H9 (cell line): ENCODE data around the gene OCRL. TPM values are rescaled to one million over a fixed set of nuclear protein-coding genes. Genes with fewer than 3 reads are reported as not detected.

Source experiments
- DNase-seq: peaks from one replicate; pipeline ENCODE4 v3.0.0-alpha.2; 2017
- H2AFZ ChIP-seq: one replicate; pipeline ENCODE4 v1.6.1; 2013; ENCODE audit warnings: mild to moderate bottlenecking, low read length, control low read depth, moderate library complexity
- H2AK5ac ChIP-seq: 2 replicates; pipeline ENCODE4 v1.6.1; 2013; ENCODE audit warnings: low read length, control low read depth, mixed read lengths; ENCODE audit not compliant: insufficient read length
- H2BK120ac ChIP-seq: one replicate; pipeline ENCODE4 v1.6.1; 2013; ENCODE audit warnings: low read depth, mild to moderate bottlenecking, low read length, control low read depth, inconsistent platforms; ENCODE audit not compliant: poor library complexity, severe bottlenecking
- H2BK12ac ChIP-seq: 2 replicates; pipeline ENCODE4 v1.6.1; 2013; ENCODE audit warnings: low read length, control low read depth, mixed read lengths, low read depth; ENCODE audit not compliant: insufficient read length
- H2BK15ac ChIP-seq: 2 replicates; pipeline ENCODE4 v1.6.1; 2013; ENCODE audit warnings: low read depth, low read length, control low read depth
- H2BK20ac ChIP-seq: one replicate; pipeline ENCODE4 v1.6.1; 2013; ENCODE audit warnings: low read depth, mild to moderate bottlenecking, low read length, control low read depth, inconsistent platforms; ENCODE audit not compliant: poor library complexity, severe bottlenecking
- H2BK5ac ChIP-seq: 2 replicates; pipeline ENCODE4 v1.6.1; 2013; ENCODE audit warnings: low read length, control low read depth, mixed read lengths; ENCODE audit not compliant: insufficient read length
- H3K14ac ChIP-seq: 2 replicates; pipeline ENCODE4 v1.6.1; 2013; ENCODE audit warnings: low read length, control low read depth; ENCODE audit not compliant: insufficient read depth
- H3K18ac ChIP-seq: 2 replicates; pipeline ENCODE4 v1.6.1; 2013; ENCODE audit warnings: low read depth, mild to moderate bottlenecking, mixed read lengths, low read length, control low read depth; ENCODE audit not compliant: insufficient read length
- H3K23ac ChIP-seq: 2 replicates; pipeline ENCODE4 v1.6.1; 2013; ENCODE audit warnings: low read length, control low read depth, mixed read lengths, low read depth; ENCODE audit not compliant: insufficient read length
- H3K23me2 ChIP-seq: 2 replicates; pipeline ENCODE4 v1.6.1; 2013; ENCODE audit warnings: low read depth, mild to moderate bottlenecking, mixed read lengths, low read length, control low read depth; ENCODE audit not compliant: insufficient read length, poor library complexity, severe bottlenecking
- H3K27ac ChIP-seq: 2 replicates; pipeline ENCODE4 v1.5.1; 2013; ENCODE audit warnings: low read length, control low read depth, mixed read lengths, low read depth; ENCODE audit not compliant: insufficient read length
- H3K27me3 ChIP-seq: 2 replicates; pipeline ENCODE4 v1.6.1; 2013; ENCODE audit warnings: low read length, control low read depth, inconsistent platforms; ENCODE audit not compliant: insufficient read depth
- H3K4ac ChIP-seq: 2 replicates; pipeline ENCODE4 v1.6.1; 2013; ENCODE audit warnings: low read depth, mild to moderate bottlenecking, control low read depth, inconsistent platforms, low read length, moderate library complexity
- H3K4me1 ChIP-seq: 2 replicates; pipeline ENCODE4 v1.6.1; 2013; ENCODE audit warnings: low read length, control low read depth, inconsistent platforms; ENCODE audit not compliant: insufficient read depth
- H3K4me2 ChIP-seq: 2 replicates; pipeline ENCODE4 v1.6.1; 2013; ENCODE audit warnings: low read length, control low read depth, mixed read lengths; ENCODE audit not compliant: insufficient read length, insufficient read depth
- H3K56ac ChIP-seq: 2 replicates; pipeline ENCODE4 v1.6.1; 2013; ENCODE audit warnings: low read depth, mild to moderate bottlenecking, mixed read lengths, low read length, control low read depth; ENCODE audit not compliant: insufficient read length
- H3K79me1 ChIP-seq: 2 replicates; pipeline ENCODE4 v1.6.1; 2013; ENCODE audit warnings: low read depth, mild to moderate bottlenecking, moderate library complexity, low read length, control low read depth, inconsistent platforms; ENCODE audit not compliant: insufficient read depth, poor library complexity, severe bottlenecking
- H3K79me2 ChIP-seq: 2 replicates; pipeline ENCODE4 v1.6.1; 2013; ENCODE audit warnings: low read length, control low read depth, inconsistent platforms; ENCODE audit not compliant: insufficient read depth
- H3K9ac ChIP-seq: 2 replicates; pipeline ENCODE4 v1.6.1; 2013; ENCODE audit warnings: low read length, control low read depth, mixed read lengths; ENCODE audit not compliant: insufficient read length; ENCODE audit errors: extremely low read depth
- H3K9me3 ChIP-seq: one replicate; pipeline ENCODE4 v1.6.1; 2013; ENCODE audit warnings: low read depth, low read length, inconsistent platforms; ENCODE audit not compliant: control insufficient read depth
- H3T11ph ChIP-seq: one replicate; pipeline ENCODE4 v1.6.1; 2013; ENCODE audit warnings: mild to moderate bottlenecking, low read length, control low read depth, inconsistent platforms
- H4K20me1 ChIP-seq: one replicate; pipeline ENCODE4 v1.6.1; 2013; ENCODE audit not compliant: control insufficient read depth, insufficient read length, insufficient read depth
- H4K5ac ChIP-seq: 2 replicates; pipeline ENCODE4 v1.6.1; 2013; ENCODE audit warnings: low read depth, mild to moderate bottlenecking, mixed read lengths, low read length, control low read depth; ENCODE audit not compliant: insufficient read length
- H4K8ac ChIP-seq: replicated peaks from 2 replicates; pipeline ENCODE4 v1.6.1; 2013; ENCODE audit warnings: low read length, control low read depth, mixed read lengths, low read depth; ENCODE audit not compliant: insufficient read length
- H4K91ac ChIP-seq: 2 replicates; pipeline ENCODE4 v1.6.1; 2013; ENCODE audit warnings: low read depth, mild to moderate bottlenecking, moderate library complexity, mixed read lengths, low read length, control low read depth; ENCODE audit not compliant: insufficient read length
- H3K27ac Mint-ChIP-seq, 3 experiments: 2 replicates in 2 of 3; 3 replicates in 1 of 3; pipeline ENCODE4 v1.8.0; 2020 to 2021; ENCODE audit warnings: mixed read lengths in 3 of 3, mild to moderate bottlenecking in 1 of 3, moderate library complexity in 1 of 3
- H3K27me3 Mint-ChIP-seq: 2 replicates; pipeline ENCODE4 v1.8.0; 2021; ENCODE audit warnings: low read depth, mild to moderate bottlenecking, moderate library complexity, mixed read lengths
- H3K36me3 Mint-ChIP-seq, 3 experiments: 2 replicates in 2 of 3; 3 replicates in 1 of 3; pipeline ENCODE4 v1.8.0; 2020 to 2021; ENCODE audit warnings: low read depth in 3 of 3, mixed read lengths in 3 of 3; ENCODE audit not compliant: insufficient read depth in 1 of 3
- H3K4me1 Mint-ChIP-seq, 2 experiments: 2 replicates each; pipeline ENCODE4 v1.8.0; 2020; ENCODE audit warnings: mixed read lengths in 2 of 2
- H3K4me3 Mint-ChIP-seq, 2 experiments: 2 replicates in 1 of 2; 3 replicates in 1 of 2; pipeline ENCODE4 v1.8.0; 2020 to 2021; ENCODE audit warnings: mild to moderate bottlenecking in 2 of 2, mixed read lengths in 2 of 2, moderate library complexity in 1 of 2
- H3K9me3 Mint-ChIP-seq, 2 experiments: 2 replicates in 1 of 2; 3 replicates in 1 of 2; pipeline ENCODE4 v1.8.0; 2020; ENCODE audit warnings: mild to moderate bottlenecking in 2 of 2, mixed read lengths in 2 of 2, moderate library complexity in 1 of 2
- WGBS: extraction: QIAGEN DNeasy Blood & Tissue Kit; methylation state at CpG from one replicate; pipeline ENCODE4 v1.1.7; 2013; ENCODE audit warnings: missing lambda C conversion rate, low lambda C conversion rate, mixed read lengths; ENCODE audit not compliant: insufficient read length; ENCODE audit errors: extremely low coverage; 5-methylcytosine and 5-hydroxymethylcytosine counted together
- total RNA-seq: library from RNA; stranded (reverse); gene quantifications from 2 replicates; pipeline ENCODE4 v1.2.1, GENCODE V29; 2021
- TF ChIP-seq, protein P1 (sequence below): fragments of 200-600 bp; sonication (generic); conservative IDR thresholded peaks from 3 replicates; pipeline ENCODE4 v1.8.0; 2021; ENCODE audit warnings: antibody characterized with exemption, mild to moderate bottlenecking

The OCRL gene
- total RNA-seq, 1 experiment from 2014 or later = 31.4 TPM

DNA sequence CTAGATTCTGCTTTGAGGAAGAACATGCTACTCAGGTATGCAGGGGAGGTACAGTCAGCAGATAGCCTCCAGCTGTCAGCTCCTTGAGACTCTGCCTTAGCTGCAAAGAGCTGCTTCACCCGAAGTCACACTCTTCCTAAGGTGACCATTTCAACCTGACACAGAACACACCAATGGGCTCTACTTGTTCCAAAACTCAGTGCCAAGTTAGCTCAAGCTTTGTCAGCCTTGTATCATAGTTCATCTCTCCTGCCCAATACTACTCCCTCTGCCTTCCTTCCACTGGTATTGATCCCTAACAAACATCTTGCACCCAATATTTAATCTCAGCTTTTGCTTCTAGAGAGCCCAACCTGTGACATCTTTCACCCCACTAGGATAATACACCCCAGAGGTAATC, 8.9 kb upstream of the OCRL start:
- no peaks in the 10 kb centered on the region for H3K23me2 ChIP-seq
- no peak overlapping the region for H2BK12ac ChIP-seq
- no peaks in the 10 kb centered on the region for H3K79me1 ChIP-seq
- no peak overlapping the region for H4K91ac ChIP-seq
- no peak overlapping the region for H2BK20ac ChIP-seq
- no peak overlapping the region for H3K27ac Mint-ChIP-seq
- H3K18ac ChIP-seq = no peak overlapping the region
- H3K79me2 ChIP-seq = no peaks in the 10 kb centered on the region
- TF ChIP-seq, protein P1, sequence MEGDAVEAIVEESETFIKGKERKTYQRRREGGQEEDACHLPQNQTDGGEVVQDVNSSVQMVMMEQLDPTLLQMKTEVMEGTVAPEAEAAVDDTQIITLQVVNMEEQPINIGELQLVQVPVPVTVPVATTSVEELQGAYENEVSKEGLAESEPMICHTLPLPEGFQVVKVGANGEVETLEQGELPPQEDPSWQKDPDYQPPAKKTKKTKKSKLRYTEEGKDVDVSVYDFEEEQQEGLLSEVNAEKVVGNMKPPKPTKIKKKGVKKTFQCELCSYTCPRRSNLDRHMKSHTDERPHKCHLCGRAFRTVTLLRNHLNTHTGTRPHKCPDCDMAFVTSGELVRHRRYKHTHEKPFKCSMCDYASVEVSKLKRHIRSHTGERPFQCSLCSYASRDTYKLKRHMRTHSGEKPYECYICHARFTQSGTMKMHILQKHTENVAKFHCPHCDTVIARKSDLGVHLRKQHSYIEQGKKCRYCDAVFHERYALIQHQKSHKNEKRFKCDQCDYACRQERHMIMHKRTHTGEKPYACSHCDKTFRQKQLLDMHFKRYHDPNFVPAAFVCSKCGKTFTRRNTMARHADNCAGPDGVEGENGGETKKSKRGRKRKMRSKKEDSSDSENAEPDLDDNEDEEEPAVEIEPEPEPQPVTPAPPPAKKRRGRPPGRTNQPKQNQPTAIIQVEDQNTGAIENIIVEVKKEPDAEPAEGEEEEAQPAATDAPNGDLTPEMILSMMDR = no peak
- no CpG with 5 or more reads among the region's 1 CpG for WGBS
- no peak overlapping the region for H2BK5ac ChIP-seq
- no peaks in the 10 kb centered on the region for H3K27me3 ChIP-seq
- no peak overlapping the region for H4K8ac ChIP-seq
- no peaks in the 10 kb centered on the region for H3K4me1 ChIP-seq
- H3K4ac ChIP-seq = no peak overlapping the region
- no peak overlapping the region for H3T11ph ChIP-seq
- no peak overlapping the region for H2BK120ac ChIP-seq
- H4K20me1 ChIP-seq = no peaks in the 10 kb centered on the region
- no peaks in the 10 kb centered on the region for H3K9me3 ChIP-seq
- H3K4me1 Mint-ChIP-seq = no peaks in the 10 kb centered on the region
- no peak overlapping the region for H3K23ac ChIP-seq
- no peaks in the 10 kb centered on the region for H3K36me3 Mint-ChIP-seq
- peaks cover 11% of the 10 kb centered on the region for H3K27me3 Mint-ChIP-seq
- DNase-seq = no peak
- no peak overlapping the region for H3K27ac ChIP-seq
- H3K14ac ChIP-seq = no peak overlapping the region
- no peak overlapping the region for H2AFZ ChIP-seq
- no peak overlapping the region for H4K5ac ChIP-seq
- no peaks in the 10 kb centered on the region for H3K9me3 Mint-ChIP-seq
- H3K56ac ChIP-seq = no peak overlapping the region
- no peak overlapping the region for H2BK15ac ChIP-seq
- H2AK5ac ChIP-seq = no peak overlapping the region
- H3K4me3 Mint-ChIP-seq = no peak overlapping the region
- H3K4me2 ChIP-seq = no peak overlapping the region
- no peak overlapping the region for H3K9ac ChIP-seq
